Psoas muscle (tissue), 8 donors: ENCODE measurements around the gene FNBP1. TPM values are rescaled to one million over a fixed set of nuclear protein-coding genes. Genes with fewer than 3 reads are reported as not detected.

ENCODE experiments used
- ATAC-seq, 4 donors: fragments of 200-7000 bp; cut with Tn5 transposase; one replicate each; pipeline ENCODE4 v1.9.1; 2020; ENCODE audit warnings: moderate library complexity in 3 of 4, mild to moderate bottlenecking in 2 of 4
- DNase-seq, 2 donors: peaks; one replicate each; pipeline ENCODE4 v3.0.0-alpha.2; 2020
- H3K27ac ChIP-seq: fragments of 200-600 bp; one replicate; pipeline ENCODE4 v1.8.0; 2022
- H3K27me3 ChIP-seq, 3 donors: fragments of 200-600 bp in 1 of 3; one replicate each; pipeline versions ENCODE4 v1.6.1 to v1.8.0; 2013 to 2022; ENCODE audit warnings: low read length in 2 of 3, mild to moderate bottlenecking in 2 of 3, moderate library complexity in 1 of 3; ENCODE audit not compliant: insufficient read depth in 3 of 3
- H3K36me3 ChIP-seq, 2 donors: fragments of 200-600 bp in 1 of 2; one replicate each; pipeline versions ENCODE4 v1.6.1 to v1.8.0; 2013 to 2022; ENCODE audit warnings: low read depth in 1 of 2, mild to moderate bottlenecking in 1 of 2, moderate library complexity in 1 of 2; ENCODE audit not compliant: insufficient read depth in 1 of 2
- H3K4me1 ChIP-seq: fragments of 200-600 bp; one replicate; pipeline ENCODE4 v1.8.0; 2022
- H3K4me3 ChIP-seq: fragments of 200-600 bp; one replicate; pipeline ENCODE4 v1.8.0; 2022; ENCODE audit warnings: mild to moderate bottlenecking
- H3K9me3 ChIP-seq: fragments of 200-600 bp; one replicate; pipeline ENCODE4 v1.8.0; 2022
- CTCF ChIP-seq: fragments of 200-600 bp; IDR thresholded peaks from one replicate; pipeline ENCODE4 v1.8.0; 2022; ENCODE audit warnings: antibody characterized with exemption
- WGBS, 3 donors: extraction: QIAGEN DNeasy Blood & Tissue Kit; methylation state at CpG; one replicate each; pipeline versions ENCODE4 v1.1.6 to v1.1.7; 2013; 5-methylcytosine and 5-hydroxymethylcytosine counted together
- intact Hi-C, 2 donors: fragments of 100-400 bp; cut with DNase I; formaldehyde crosslinking; loops; one replicate each; pipeline versions ENCODE4 v1.11.0 to v1.14.2; 2022
- polyA plus RNA-seq, 3 donors: library from polyadenylated mRNA; stranded (reverse); fragments of 200-250 nt; gene quantifications; one replicate each; pipeline ENCODE4 v1.2.3, GENCODE V29; 2013
- total RNA-seq, 4 donors: library from RNA; stranded (reverse); fragmentation: NEBNext Ultra II Directional in 2 of 4; extraction: Animal tissue kit (Norgen Biotek cat#: 25700) in 2 of 4; gene quantifications; one replicate each; pipeline versions ENCODE4 v1.2.1 to v1.2.4, GENCODE V29; 2021 to 2023
- donor health status: healthy with polysubstance abuse.
- donor health status: DM: no; HTN: no; CAD: no; lungs with moderate emphysema.
- donor health status: Bipolar disorder and iron deficiency.
- donor health status: healthy.
- donor health status: DM: yes; HTN: yes; CAD: no.
- donor health status: DM: no; HTN: no; CAD: no.
- donor health status: DM: no; HTN: no; CAD: no.
- donor health status: DM: yes; HTN: yes; CAD: no.

FNBP1 gene
- total and polyA plus RNA-seq, 7 donors = 4.6 to 30.5 (median 27.2) TPM

GRCh38 chr9:129869585-129870501 lies 173.1 kb downstream of the FNBP1 start:
- Histone ChIP-seq H3K36me3 (peaks cover 3 to 44% of the 10 kb centered on the region in 2 donors), H3K27ac (no peak overlapping the region), H3K9me3 (no peaks in the 10 kb centered on the region), H3K4me3 (no peak overlapping the region), H3K27me3 (no peaks in the 10 kb centered on the region), H3K4me1 (no peaks in the 10 kb centered on the region)
- intact Hi-C loops = no loop called here
- TF ChIP-seq CTCF = no peak
- peak in 1 of 2 donors; percentile 46 for DNase-seq
- no peak for ATAC-seq
- 85 to 94% (median 89%) methylated on average over 18 to 24 of the region's 24 CpGs for WGBS, 3 donors

- intact Hi-C loops = no loop called here
- no peak overlapping the region for H3K27ac ChIP-seq
- H3K36me3 ChIP-seq = peaks cover 3 to 48% of the 10 kb centered on the region in 2 donors
- no peak for TF ChIP-seq CTCF
- H3K27me3 ChIP-seq = no peaks in the 10 kb centered on the region
- no peaks in the 10 kb centered on the region for H3K9me3 ChIP-seq
- ATAC-seq (peak in 1 of 4 donors; percentile 32), DNase-seq (peak in 1 of 2 donors; percentile 58)
- H3K4me3 ChIP-seq = no peak overlapping the region
- no peaks in the 10 kb centered on the region for H3K4me1 ChIP-seq
- 85 to 88% (median 85%) methylated on average over 26 to 28 of the region's 28 CpGs for WGBS, 3 donors
Measured at GRCh38 chr9:129868872-129869486, 174.0 kb downstream of the FNBP1 start.

GRCh38 chr9:129868023-129868871 lies 174.7 kb downstream of the FNBP1 start:
- H3K27me3 ChIP-seq = no peaks in the 10 kb centered on the region
- H3K9me3 ChIP-seq = no peaks in the 10 kb centered on the region
- WGBS, 3 donors = 84 to 88% (median 86%) methylated on average over 47 to 48 of the region's 48 CpGs
- ATAC-seq (no peak), DNase-seq (peak in 1 of 2 donors; percentile 48)
- peaks cover 3 to 44% of the 10 kb centered on the region in 2 donors for H3K36me3 ChIP-seq
- no peaks in the 10 kb centered on the region for H3K4me1 ChIP-seq
- no peak overlapping the region for H3K27ac ChIP-seq
- intact Hi-C loops = no loop called here
- H3K4me3 ChIP-seq = no peak overlapping the region
- TF ChIP-seq CTCF = no peak

- DNase-seq = no peak
- peaks cover 3 to 51% of the 10 kb centered on the region in 2 donors for H3K36me3 ChIP-seq
- no peaks in the 10 kb centered on the region for H3K4me1 ChIP-seq
- no peak for TF ChIP-seq CTCF
- intact Hi-C loops = no loop called here
- no peak overlapping the region for H3K27ac ChIP-seq
- no peaks in the 10 kb centered on the region for H3K9me3 ChIP-seq
- no peak for ATAC-seq
- H3K27me3 ChIP-seq = no peaks in the 10 kb centered on the region
- 74 to 81% (median 79%) methylated on average over 17 of the region's 17 CpGs for WGBS, 3 donors
- H3K4me3 ChIP-seq = no peak overlapping the region
Measured at GRCh38 chr9:129867136-129868022, 175.6 kb downstream of the FNBP1 start.
